Ishikawa (cell line): ENCODE measurements around the gene ZNF618.

Source experiments
- CEBPB ChIP-seq: IDR thresholded peaks from 2 replicates; pipeline ENCODE4 v1.6.1; 2012
- CREB1 ChIP-seq: IDR thresholded peaks from 2 replicates; pipeline ENCODE4 v1.6.1; 2012; ENCODE audit warnings: low read depth
- EGR1 ChIP-seq: IDR thresholded peaks from 2 replicates; pipeline ENCODE4 v1.6.1; 2012
- EP300 ChIP-seq: IDR thresholded peaks from 2 replicates; pipeline ENCODE4 v1.6.1; 2012; ENCODE audit warnings: borderline replicate concordance
- FOXM1 ChIP-seq: IDR thresholded peaks from 2 replicates; pipeline ENCODE4 v1.6.1; 2012; ENCODE audit warnings: low read depth, borderline replicate concordance
- MAX ChIP-seq: IDR thresholded peaks from 2 replicates; pipeline ENCODE4 v1.6.1; 2012
- NFIC ChIP-seq: IDR thresholded peaks from 2 replicates; pipeline ENCODE4 v1.6.1; 2012
- RAD21 ChIP-seq: IDR thresholded peaks from 2 replicates; pipeline ENCODE4 v1.6.1; 2012; ENCODE audit warnings: low read depth
- REST ChIP-seq: IDR thresholded peaks from 2 replicates; pipeline ENCODE4 v1.6.1; 2012; ENCODE audit warnings: low read depth, mild to moderate bottlenecking
- TAF1 ChIP-seq: IDR thresholded peaks from 2 replicates; pipeline ENCODE4 v1.6.1; 2012; ENCODE audit warnings: low read depth, mild to moderate bottlenecking
- TCF12 ChIP-seq: IDR thresholded peaks from 2 replicates; pipeline ENCODE4 v1.6.1; 2012; ENCODE audit warnings: low read depth
- TEAD4 ChIP-seq: IDR thresholded peaks from 2 replicates; pipeline ENCODE4 v1.6.1; 2012
- USF1 ChIP-seq: IDR thresholded peaks from 2 replicates; pipeline ENCODE4 v1.6.1; 2012
- YY1 ChIP-seq: IDR thresholded peaks from 2 replicates; pipeline ENCODE4 v1.6.1; 2012; ENCODE audit warnings: low read depth
- ZBTB7A ChIP-seq: IDR thresholded peaks from 2 replicates; pipeline ENCODE4 v1.6.1; 2012; ENCODE audit warnings: low read depth

The ZNF618 gene

GRCh38 chr9:113922160-113922559 lies 46.1 kb downstream of the ZNF618 start:
- no peak for TF ChIP-seq NFIC
- no peak for TF ChIP-seq FOXM1
- no peak for TF ChIP-seq TEAD4
- no peak for TF ChIP-seq YY1
- no peak for TF ChIP-seq ZBTB7A
- TF ChIP-seq EP300: no peak
- TF ChIP-seq TCF12: no peak
- TF ChIP-seq USF1: no peak
- no peak for TF ChIP-seq REST
- no peak for TF ChIP-seq CEBPB
- no peak for TF ChIP-seq MAX
- no peak for TF ChIP-seq TAF1
- TF ChIP-seq CREB1: no peak
- TF ChIP-seq EGR1: no peak

- TF ChIP-seq MAX: no peak
- TF ChIP-seq EP300: no peak
- TF ChIP-seq CREB1: no peak
- no peak for TF ChIP-seq TAF1
- no peak for TF ChIP-seq RAD21
- TF ChIP-seq YY1: no peak
- TF ChIP-seq ZBTB7A: no peak
- TF ChIP-seq REST: no peak
- TF ChIP-seq NFIC: no peak
- TF ChIP-seq FOXM1: no peak
- no peak for TF ChIP-seq USF1
- TF ChIP-seq CEBPB: no peak
- TF ChIP-seq TEAD4: no peak
- no peak for TF ChIP-seq EGR1
- TF ChIP-seq TCF12: no peak
Measured at GRCh38 chr9:113926211-113926610, 50.1 kb downstream of the ZNF618 start.

- TF ChIP-seq TEAD4 (no peak), ZBTB7A (no peak), TAF1 (no peak), YY1 (no peak), FOXM1 (no peak), USF1 (no peak), TCF12 (no peak), NFIC (no peak), EGR1 (no peak), REST (no peak), EP300 (no peak), RAD21 (no peak), CREB1 (no peak), CEBPB (no peak), MAX (no peak)
Measured at GRCh38 chr9:113927277-113927676, 51.2 kb downstream of the ZNF618 start.

- TF ChIP-seq EGR1 (no peak), EP300 (no peak), MAX (no peak), RAD21 (no peak), FOXM1 (no peak), USF1 (no peak), ZBTB7A (no peak)
Measured at GRCh38 chr9:113928269-113928668, 52.2 kb downstream of the ZNF618 start.
